MCF 10A (cell line): ENCODE data around the gene BICDL2. TPM values are rescaled to one million over a fixed set of nuclear protein-coding genes. Genes with fewer than 3 reads are reported as not detected.
A peak's percentile ranks its signal among the peaks of the same experiment; 100 is the strongest.

Experiments
- BruUV-seq: library from RNA; stranded (reverse); fragments of 400-500 nt; replicated peaks from 2 replicates; lab custom pipeline; 2021; lab: Mats Ljungman, UMichigan
- CTCF ChIA-PET: fragments of 300-600 bp; sonication (Branson Sonifier 250); formaldehyde crosslinking; extraction: SDS; loops from one replicate; lab custom pipeline; 2021; ENCODE audit warnings: antibody characterized with exemption, inconsistent platforms; lab: Yijun Ruan, JAX
- POLR2A ChIA-PET: fragments of 300-600, 350-650 bp; sonication (Branson Sonifier 250); formaldehyde crosslinking; extraction: SDS; loops from one replicate; lab custom pipeline; 2020; ENCODE audit warnings: antibody characterized with exemption, inconsistent platforms; lab: Yijun Ruan, JAX
- DNase-seq: peaks from one replicate; pipeline ENCODE4 v3.0.0-alpha.2; 2018; ENCODE audit not compliant: unreplicated experiment
- H3K27ac Mint-ChIP-seq: one replicate; pipeline ENCODE4 v1.8.0; 2022; ENCODE audit warnings: mild to moderate bottlenecking, low read depth, mixed read lengths; ENCODE audit not compliant: unreplicated experiment
- H3K27me3 Mint-ChIP-seq: one replicate; pipeline ENCODE4 v1.8.0; 2022; ENCODE audit warnings: mixed read lengths; ENCODE audit not compliant: insufficient read depth, unreplicated experiment
- H3K36me3 Mint-ChIP-seq: one replicate; pipeline ENCODE4 v1.8.0; 2022; ENCODE audit warnings: mild to moderate bottlenecking, moderate library complexity, mixed read lengths; ENCODE audit not compliant: insufficient read depth, unreplicated experiment
- H3K4me1 Mint-ChIP-seq: one replicate; pipeline ENCODE4 v1.8.0; 2022; ENCODE audit warnings: mixed read lengths; ENCODE audit not compliant: insufficient read depth, unreplicated experiment
- H3K4me3 Mint-ChIP-seq: one replicate; pipeline ENCODE4 v1.8.0; 2022; ENCODE audit warnings: mild to moderate bottlenecking, moderate library complexity, mixed read lengths; ENCODE audit not compliant: unreplicated experiment
- H3K9me3 Mint-ChIP-seq: one replicate; pipeline ENCODE4 v1.8.0; 2022; ENCODE audit warnings: mixed read lengths; ENCODE audit not compliant: unreplicated experiment
- intact Hi-C: fragments of 100-400 bp; cut with micrococcal nuclease; formaldehyde crosslinking; loops from 2 replicates; pipeline ENCODE4 v1.14.1; 2022
- total RNA-seq: library from RNA; stranded (reverse); gene quantifications from 2 replicates; pipeline ENCODE4 v1.2.3, GENCODE V29; 2022
- TF ChIP-seq, protein P1 (sequence below): fragments of 200-600 bp; IDR thresholded peaks from one replicate; pipeline ENCODE4 v1.8.0; 2022; ENCODE audit warnings: antibody characterized with exemption, mild to moderate bottlenecking; ENCODE audit not compliant: unreplicated experiment

BICDL2 gene
- total RNA-seq, 1 experiment from 2014 or later: 0.23 TPM

DNA sequence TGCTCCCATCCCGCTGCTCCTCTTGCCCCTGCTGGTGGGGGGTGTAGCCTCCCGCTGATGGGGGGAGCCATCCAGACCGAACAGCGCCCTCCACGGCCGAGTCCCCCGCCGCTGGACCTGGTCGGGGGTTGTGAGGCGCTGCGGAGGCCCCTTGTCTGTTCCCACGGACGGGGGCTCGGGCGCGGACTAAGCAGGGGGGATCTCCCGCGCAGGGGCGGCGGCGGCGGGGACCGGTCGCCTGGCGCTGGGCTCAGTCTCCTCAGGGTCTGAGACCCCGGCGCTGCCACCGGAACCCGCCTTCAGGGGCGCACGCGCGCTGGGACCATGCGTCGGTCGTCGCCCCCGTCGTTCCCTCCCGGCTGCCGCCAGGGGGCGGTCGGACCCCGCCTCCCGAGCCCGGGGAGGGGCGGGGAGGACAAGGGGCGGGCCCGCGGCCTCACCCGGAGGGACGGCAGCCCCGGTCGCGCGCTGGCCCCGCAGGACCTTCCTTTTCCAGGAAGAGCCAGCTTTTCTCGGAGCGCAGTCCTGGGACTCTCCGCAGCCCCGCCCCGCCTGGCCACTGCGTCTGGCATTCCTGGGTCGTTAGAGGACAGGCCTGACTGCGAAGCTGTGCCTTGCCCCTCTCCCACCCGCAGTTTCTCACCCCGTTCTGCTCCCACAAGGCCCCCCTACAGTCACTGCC, 22.4 kb upstream of the BICDL2 start:
- H3K36me3 Mint-ChIP-seq: no peaks in the 10 kb centered on the region
- peak overlapping the region; percentile 78 for H3K4me3 Mint-ChIP-seq
- H3K4me1 Mint-ChIP-seq: no peaks in the 10 kb centered on the region
- POLR2A ChIA-PET: interaction anchor here (0.6 to 3.1 kb wide), 15 partner anchors 10 to 247 kb away, joined by 3 to 47 read pairs (median 4); partner anchors contain the start of genes PKMYT1, TIGD7, ZNF205 and ZNF213
- H3K27ac Mint-ChIP-seq: peak overlapping the region; percentile 74
- H3K9me3 Mint-ChIP-seq: no peaks in the 10 kb centered on the region
- BruUV-seq: no TSS peak
- H3K27me3 Mint-ChIP-seq: no peaks in the 10 kb centered on the region
- CTCF ChIA-PET: interaction anchor here (0.5 to 3.3 kb wide), 25 partner anchors 10 to 736 kb away, joined by 3 to 48 read pairs (median 5); no protein-coding TSS in a partner anchor
- peak; percentile 84 for DNase-seq
- intact Hi-C loops: loop anchor here (1.0 kb wide), 2 partner anchors 65 to 70 kb away; no protein-coding TSS in a partner anchor
- TF ChIP-seq, protein P1, sequence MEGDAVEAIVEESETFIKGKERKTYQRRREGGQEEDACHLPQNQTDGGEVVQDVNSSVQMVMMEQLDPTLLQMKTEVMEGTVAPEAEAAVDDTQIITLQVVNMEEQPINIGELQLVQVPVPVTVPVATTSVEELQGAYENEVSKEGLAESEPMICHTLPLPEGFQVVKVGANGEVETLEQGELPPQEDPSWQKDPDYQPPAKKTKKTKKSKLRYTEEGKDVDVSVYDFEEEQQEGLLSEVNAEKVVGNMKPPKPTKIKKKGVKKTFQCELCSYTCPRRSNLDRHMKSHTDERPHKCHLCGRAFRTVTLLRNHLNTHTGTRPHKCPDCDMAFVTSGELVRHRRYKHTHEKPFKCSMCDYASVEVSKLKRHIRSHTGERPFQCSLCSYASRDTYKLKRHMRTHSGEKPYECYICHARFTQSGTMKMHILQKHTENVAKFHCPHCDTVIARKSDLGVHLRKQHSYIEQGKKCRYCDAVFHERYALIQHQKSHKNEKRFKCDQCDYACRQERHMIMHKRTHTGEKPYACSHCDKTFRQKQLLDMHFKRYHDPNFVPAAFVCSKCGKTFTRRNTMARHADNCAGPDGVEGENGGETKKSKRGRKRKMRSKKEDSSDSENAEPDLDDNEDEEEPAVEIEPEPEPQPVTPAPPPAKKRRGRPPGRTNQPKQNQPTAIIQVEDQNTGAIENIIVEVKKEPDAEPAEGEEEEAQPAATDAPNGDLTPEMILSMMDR: peak; percentile 90

DNA sequence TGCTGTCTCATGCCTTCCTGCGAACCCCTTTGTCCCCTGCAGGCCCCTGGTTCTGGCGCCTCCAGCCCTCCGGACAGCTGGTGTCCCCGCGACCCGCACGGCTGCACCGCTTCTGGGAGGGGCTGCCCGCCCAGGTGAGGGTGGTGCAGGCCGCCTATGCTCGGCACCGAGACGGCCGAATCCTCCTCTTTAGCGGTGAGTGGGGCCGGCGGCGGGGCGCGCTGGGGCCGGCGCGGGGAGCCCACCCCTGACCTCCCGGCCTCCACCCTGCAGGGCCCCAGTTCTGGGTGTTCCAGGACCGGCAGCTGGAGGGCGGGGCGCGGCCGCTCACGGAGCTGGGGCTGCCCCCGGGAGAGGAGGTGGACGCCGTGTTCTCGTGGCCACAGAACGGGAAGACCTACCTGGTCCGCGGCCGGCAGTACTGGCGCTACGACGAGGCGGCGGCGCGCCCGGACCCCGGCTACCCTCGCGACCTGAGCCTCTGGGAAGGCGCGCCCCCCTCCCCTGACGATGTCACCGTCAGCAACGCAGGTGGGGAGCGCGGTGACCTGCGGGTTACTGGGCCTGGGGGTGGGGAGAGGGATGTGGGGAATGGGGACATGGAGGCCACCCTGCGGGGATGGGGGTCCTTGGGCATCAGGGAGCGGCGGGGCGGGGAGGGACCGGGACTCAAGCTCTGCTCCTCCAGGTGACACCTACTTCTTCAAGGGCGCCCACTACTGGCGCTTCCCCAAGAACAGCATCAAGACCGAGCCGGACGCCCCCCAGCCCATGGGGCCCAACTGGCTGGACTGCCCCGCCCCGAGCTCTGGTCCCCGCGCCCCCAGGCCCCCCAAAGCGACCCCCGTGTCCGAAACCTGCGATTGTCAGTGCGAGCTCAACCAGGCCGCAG, 21.6 kb upstream of the BICDL2 start:
- no peak overlapping the region for H3K27ac Mint-ChIP-seq
- H3K36me3 Mint-ChIP-seq: no peaks in the 10 kb centered on the region
- TF ChIP-seq, protein P1: peak; percentile 21
- peak; percentile 50 for DNase-seq
- no peaks in the 10 kb centered on the region for H3K27me3 Mint-ChIP-seq
- BruUV-seq: no TSS peak
- ChIA-PET CTCF (interaction anchor here (0.6 to 3.3 kb wide), 25 partner anchors 10 to 386 kb away, joined by 3 to 48 read pairs (median 5); no protein-coding TSS in a partner anchor), POLR2A (interaction anchor here (0.6 to 3.1 kb wide), 12 partner anchors 10 to 247 kb away, joined by 3 to 47 read pairs (median 5); partner anchors contain the start of genes PKMYT1, TIGD7, ZNF213 and ZNF75A)
- intact Hi-C loops: loop anchor here (1.0 kb wide), 2 partner anchors 66 to 71 kb away; no protein-coding TSS in a partner anchor
- H3K4me3 Mint-ChIP-seq: peak overlapping the region; percentile 78
- H3K9me3 Mint-ChIP-seq: no peaks in the 10 kb centered on the region
- no peaks in the 10 kb centered on the region for H3K4me1 Mint-ChIP-seq

DNA sequence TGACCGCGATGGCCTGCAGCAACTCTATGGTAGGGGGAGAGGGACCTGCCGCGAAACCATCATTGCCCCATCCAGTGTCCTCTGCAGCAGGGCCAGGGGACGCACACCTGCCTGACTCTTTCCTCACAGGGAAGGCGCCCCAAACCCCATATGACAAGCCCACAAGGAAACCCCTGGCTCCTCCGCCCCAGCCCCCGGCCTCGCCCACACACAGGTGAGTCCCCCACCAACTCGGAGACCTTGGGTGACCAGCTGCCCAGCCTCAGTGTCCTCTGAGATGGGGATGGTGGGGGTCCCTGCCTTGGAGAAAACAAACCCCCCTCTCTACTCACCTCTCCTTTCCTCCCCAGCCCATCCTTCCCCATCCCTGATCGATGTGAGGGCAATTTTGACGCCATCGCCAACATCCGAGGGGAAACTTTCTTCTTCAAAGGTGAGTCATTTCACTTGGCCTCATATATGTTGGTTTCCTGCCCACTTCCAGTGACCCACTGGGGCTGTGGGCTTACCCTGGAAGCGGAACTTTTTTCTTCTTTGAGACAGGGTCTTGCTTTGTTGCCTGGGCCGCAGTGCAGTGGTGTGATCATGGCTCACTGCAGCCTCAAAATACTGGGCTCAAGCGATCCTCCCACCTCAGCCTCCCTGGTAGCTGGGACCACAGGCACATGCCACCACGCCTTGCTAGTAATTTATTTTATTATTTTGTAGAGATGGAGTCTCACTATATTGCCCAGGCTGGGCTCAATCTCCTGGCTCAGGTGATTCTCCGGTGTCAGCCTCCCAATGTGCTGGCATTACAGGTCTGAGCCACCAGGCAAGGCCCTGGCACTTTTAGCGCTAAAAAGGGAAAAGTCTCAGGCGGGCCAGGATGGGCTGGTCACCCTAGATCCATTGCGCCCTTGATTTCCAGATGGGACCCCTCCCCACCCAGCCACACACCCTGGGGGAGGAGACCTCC, 20.7 kb upstream of the BICDL2 start:
- Mint-ChIP-seq H3K9me3 (no peaks in the 10 kb centered on the region), H3K4me3 (no peak overlapping the region)

More for the DNA sequence above, 20.7 kb upstream of the BICDL2 start:
- H3K27ac Mint-ChIP-seq: no peak overlapping the region
- intact Hi-C loops: no loop called here
- H3K36me3 Mint-ChIP-seq: no peaks in the 10 kb centered on the region
- DNase-seq: no peak
- H3K4me1 Mint-ChIP-seq: no peaks in the 10 kb centered on the region
- H3K27me3 Mint-ChIP-seq: peaks cover 2% of the 10 kb centered on the region
- POLR2A ChIA-PET: interaction anchor here (1.0 to 3.1 kb wide), 7 partner anchors 12 to 248 kb away, joined by 3 to 47 read pairs (median 9); partner anchors contain the start of genes TIGD7, ZNF213 and ZNF75A
- CTCF ChIA-PET: interaction anchor here (0.5 to 3.3 kb wide), 15 partner anchors 9 to 114 kb away, joined by 3 to 48 read pairs (median 6); no protein-coding TSS in a partner anchor
- TF ChIP-seq, protein P1: no peak
- BruUV-seq: no TSS peak
